Spleen (tissue), 11 donors: ENCODE measurements around the gene TMEM164. TPM values are rescaled to one million over a fixed set of nuclear protein-coding genes. Genes with fewer than 3 reads are reported as not detected.
"Not testable (repeated sequence)": the region's sequence is repeated elsewhere in the genome, so short reads cannot be mapped to it uniquely, and the experiment has no call there.

Experiments used
- DNase-seq: peaks from one replicate; pipeline ENCODE4 v3.0.0-alpha.2; 2020
- H3K27ac ChIP-seq, 8 donors: fragments of 200-600 bp; sonication (generic) in 7 of 8; 1 replicate in 4 of 8; 2 replicates in 4 of 8; pipeline versions ENCODE4 v1.5.0 to v1.8.0; 2016 to 2021; ENCODE audit warnings: inconsistent platforms in 4 of 8, mild to moderate bottlenecking in 4 of 8, moderate library complexity in 1 of 8
- H3K27me3 ChIP-seq, 7 donors: fragments of 200-600 bp; sonication (generic) in 6 of 7; replicated peaks in 1 of 7; 1 replicate in 4 of 7; 2 replicates in 3 of 7; pipeline versions ENCODE4 v1.5.0 to v1.8.0; 2016 to 2021; ENCODE audit warnings: inconsistent platforms in 3 of 7, mild to moderate bottlenecking in 1 of 7
- H3K36me3 ChIP-seq, 6 donors: fragments of 200-600 bp; sonication (generic) in 5 of 6; 1 replicate in 4 of 6; 2 replicates in 2 of 6; pipeline versions ENCODE4 v1.5.0 to v1.8.0; 2016 to 2021; ENCODE audit warnings: inconsistent platforms in 2 of 6
- H3K4me1 ChIP-seq, 6 donors: fragments of 200-600 bp; sonication (generic) in 5 of 6; 1 replicate in 3 of 6; 2 replicates in 3 of 6; pipeline versions ENCODE4 v1.5.0 to v1.8.0; 2016 to 2021; ENCODE audit warnings: inconsistent platforms in 3 of 6
- H3K4me3 ChIP-seq, 8 donors: fragments of 200-600 bp; sonication (generic) in 7 of 8; 1 replicate in 4 of 8; 2 replicates in 4 of 8; pipeline versions ENCODE4 v1.5.0 to v1.8.0; 2016 to 2021; ENCODE audit warnings: inconsistent platforms in 4 of 8, mild to moderate bottlenecking in 4 of 8, moderate library complexity in 2 of 8
- H3K9me3 ChIP-seq, 8 donors: fragments of 200-600 bp; sonication (generic) in 7 of 8; 1 replicate in 4 of 8; 2 replicates in 4 of 8; pipeline versions ENCODE4 v1.5.0 to v1.8.0; 2016 to 2021; ENCODE audit warnings: inconsistent platforms in 4 of 8
- CTCF ChIP-seq, 11 experiments: fragments of 200-600 bp in 7 of 11; fragments of 450-650 bp in 4 of 11; sonication (generic) in 4 of 11; IDR thresholded peaks in 8 of 11; conservative IDR thresholded peaks in 3 of 11; 1 replicate in 7 of 11; 2 replicates in 4 of 11; pipeline versions ENCODE4 v1.4.0 to v1.8.0; 2016 to 2021; ENCODE audit warnings: antibody characterized with exemption in 11 of 11, inconsistent platforms in 4 of 11, mild to moderate bottlenecking in 1 of 11
- POLR2A ChIP-seq, 3 donors: fragments of 450-650 bp; IDR thresholded peaks; one replicate each; pipeline ENCODE4 v1.5.1; 2017; ENCODE audit warnings: antibody characterized with exemption in 3 of 3, mild to moderate bottlenecking in 1 of 3
- POLR2AphosphoS5 ChIP-seq, 3 donors: sonication (generic); formaldehyde crosslinking; IDR thresholded peaks; one replicate each; pipeline ENCODE4 v1.5.1; 2017; ENCODE audit warnings: antibody characterized with exemption in 3 of 3
- WGBS, 5 donors: extraction: QIAGEN DNeasy Blood & Tissue Kit in 3 of 5; methylation state at CpG; one replicate each; pipeline versions ENCODE4 v1.1.5 to v1.1.7; 2013 to 2018; 5-methylcytosine and 5-hydroxymethylcytosine counted together
- intact Hi-C: fragments of 100-400 bp; cut with DNase I; formaldehyde crosslinking; loops from one replicate; pipeline ENCODE4 v1.15.0; 2023; ENCODE audit warnings: low total_unique reads
- polyA plus RNA-seq, 3 donors: library from polyadenylated mRNA; stranded (reverse); fragments of 200-250 nt; gene quantifications; one replicate each; pipeline ENCODE4 v1.2.1, GENCODE V29; 2013
- total RNA-seq, 7 donors: library from RNA; depleted of rRNA in 3 of 7; stranded (reverse); fragments of >200 nt in 3 of 7; fragmentation: NEBNext Ultra II Directional in 4 of 7; extraction: Animal tissue kit (Norgen Biotek cat#: 25700) in 4 of 7; gene quantifications; one replicate each; pipeline versions ENCODE4 v1.1.0 to v1.2.1, GENCODE V29; 2016 to 2021
- donor health status: healthy with polysubstance abuse.
- donor health status: DM: no; HTN: no; CAD: no; lungs with moderate emphysema.
- donor health status: DM: no; HTN: no; CAD: no.
- donor health status: Bipolar disorder and iron deficiency.
- donor health status: healthy.
- donor health status: DM: no; HTN: no; CAD: no.
- donor health status: DM: yes; HTN: yes; CAD: no.

TMEM164 gene
- total and polyA plus RNA-seq, 10 donors: 3.9 to 29.7 (median 24.3) TPM

- Histone ChIP-seq H3K36me3 (peaks cover 0 to 9% (median 0%) of the 10 kb centered on the region in 6 donors), H3K4me3 (no peak overlapping the region), H3K27ac (no peak overlapping the region), H3K27me3 (no peaks in the 10 kb centered on the region), H3K9me3 (no peaks in the 10 kb centered on the region), H3K4me1 (peaks cover 0 to 13% (median 7%) of the 10 kb centered on the region in 6 donors)
- 11 to 46% (median 27%) methylated on average over 2 of the region's 2 CpGs for WGBS, 5 donors
- no peak for TF ChIP-seq POLR2A (IDR thresholded peaks at IDR 0.05)
- peak in 10 of 11 experiments; percentile 34 to 71 (median 60) for TF ChIP-seq CTCF (IDR thresholded peaks at IDR 0.05 in 8 of 11, conservative IDR thresholded peaks at IDR 0.05 in 3 of 11)
- DNase-seq: no peak
- intact Hi-C loops: loop anchor here (10.0 kb wide), 1 partner anchor 242 kb away; no protein-coding TSS in a partner anchor
Observed at GRCh38 chrX:110146521-110146920, 143.6 kb downstream of the TMEM164 start.

- WGBS, 5 donors: 70 to 94% (median 90%) methylated on average over 2 of the region's 2 CpGs
- TF ChIP-seq CTCF (IDR thresholded peaks at IDR 0.05 in 8 of 11, conservative IDR thresholded peaks at IDR 0.05 in 3 of 11) (no peak), POLR2A (IDR thresholded peaks at IDR 0.05) (no peak), POLR2AphosphoS5 (IDR thresholded peaks at IDR 0.05) (no peak)
- no peak overlapping the region for H3K27ac ChIP-seq
- H3K36me3 ChIP-seq: peaks cover 0 to 6% (median 0%) of the 10 kb centered on the region in 6 donors
- H3K27me3 ChIP-seq: no peaks in the 10 kb centered on the region
- H3K9me3 ChIP-seq: no peaks in the 10 kb centered on the region
- intact Hi-C loops: loop anchor here (10.0 kb wide), 1 partner anchor 702 kb away; no protein-coding TSS in a partner anchor
- H3K4me3 ChIP-seq: no peak overlapping the region
- no peak for DNase-seq
- H3K4me1 ChIP-seq: no peaks in the 10 kb centered on the region
Observed at GRCh38 chrX:110153244-110153643, 150.3 kb downstream of the TMEM164 start.

GRCh38 chrX:110153896-110154295 is 151.0 kb downstream of the TMEM164 start:
- TF ChIP-seq POLR2AphosphoS5 (IDR thresholded peaks at IDR 0.05): no peak
- TF ChIP-seq CTCF (IDR thresholded peaks at IDR 0.05 in 8 of 11, conservative IDR thresholded peaks at IDR 0.05 in 3 of 11): no peak
- no peak for TF ChIP-seq POLR2A (IDR thresholded peaks at IDR 0.05)
- H3K4me3 ChIP-seq: no peak overlapping the region
- intact Hi-C loops: loop anchor here (10.0 kb wide), 1 partner anchor 701 kb away; no protein-coding TSS in a partner anchor
- H3K4me1 ChIP-seq: no peaks in the 10 kb centered on the region
- no peaks in the 10 kb centered on the region for H3K9me3 ChIP-seq
- 70 to 91% (median 73%) methylated on average over 2 of the region's 2 CpGs for WGBS, 5 donors
- peaks cover 0 to 6% (median 0%) of the 10 kb centered on the region in 6 donors for H3K36me3 ChIP-seq
- no peak overlapping the region for H3K27ac ChIP-seq
- no peaks in the 10 kb centered on the region for H3K27me3 ChIP-seq
- no peak for DNase-seq

DNA sequence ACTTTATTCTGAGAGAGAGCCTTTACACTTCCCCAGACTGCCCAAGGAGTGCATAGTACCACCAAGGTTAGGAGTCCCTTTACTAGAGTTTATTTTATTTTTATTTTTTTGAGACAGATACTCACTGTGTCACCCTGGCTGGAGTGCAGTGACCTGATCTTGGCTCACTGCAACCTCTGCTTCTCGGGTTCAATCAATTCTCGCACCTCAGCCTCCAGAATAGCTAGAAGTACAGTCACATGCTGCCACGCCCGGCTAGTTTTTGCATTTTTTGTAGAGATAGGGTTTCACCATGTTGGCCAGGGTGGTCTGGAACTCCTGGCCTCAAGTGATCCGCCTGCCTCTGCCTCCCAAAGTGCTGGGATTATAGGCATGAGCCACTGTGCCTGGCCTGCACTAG is 151.4 kb downstream of the TMEM164 start:
- H3K27ac ChIP-seq, H3K36me3 ChIP-seq, H3K27me3 ChIP-seq, DNase-seq, H3K9me3 ChIP-seq, H3K4me1 ChIP-seq, H3K4me3 ChIP-seq: not testable (repeated sequence)
- intact Hi-C loops: loop anchor here (10.0 kb wide), 1 partner anchor 700 kb away; no protein-coding TSS in a partner anchor
- 80 to 98% (median 92%) methylated on average over 5 of the region's 5 CpGs for WGBS, 5 donors
